GM12873 (cell line): ENCODE results near the gene SLC13A4.
A peak's percentile ranks its signal among the peaks of the same experiment; 100 is the strongest.

Source experiments
- TF ChIP-seq, protein P1 (sequence below): IDR thresholded peaks from 2 replicates; pipeline ENCODE4 v1.5.1; 2012; ENCODE audit warnings: low read depth, mild to moderate bottlenecking, moderate library complexity, low read length, control low read depth; ENCODE audit not compliant: insufficient read depth; ENCODE audit errors: missing control alignments

Gene SLC13A4

GRCh38 chr7:135672560-135673359, 55.2 kb downstream of the SLC13A4 start:
- TF ChIP-seq, protein P1, sequence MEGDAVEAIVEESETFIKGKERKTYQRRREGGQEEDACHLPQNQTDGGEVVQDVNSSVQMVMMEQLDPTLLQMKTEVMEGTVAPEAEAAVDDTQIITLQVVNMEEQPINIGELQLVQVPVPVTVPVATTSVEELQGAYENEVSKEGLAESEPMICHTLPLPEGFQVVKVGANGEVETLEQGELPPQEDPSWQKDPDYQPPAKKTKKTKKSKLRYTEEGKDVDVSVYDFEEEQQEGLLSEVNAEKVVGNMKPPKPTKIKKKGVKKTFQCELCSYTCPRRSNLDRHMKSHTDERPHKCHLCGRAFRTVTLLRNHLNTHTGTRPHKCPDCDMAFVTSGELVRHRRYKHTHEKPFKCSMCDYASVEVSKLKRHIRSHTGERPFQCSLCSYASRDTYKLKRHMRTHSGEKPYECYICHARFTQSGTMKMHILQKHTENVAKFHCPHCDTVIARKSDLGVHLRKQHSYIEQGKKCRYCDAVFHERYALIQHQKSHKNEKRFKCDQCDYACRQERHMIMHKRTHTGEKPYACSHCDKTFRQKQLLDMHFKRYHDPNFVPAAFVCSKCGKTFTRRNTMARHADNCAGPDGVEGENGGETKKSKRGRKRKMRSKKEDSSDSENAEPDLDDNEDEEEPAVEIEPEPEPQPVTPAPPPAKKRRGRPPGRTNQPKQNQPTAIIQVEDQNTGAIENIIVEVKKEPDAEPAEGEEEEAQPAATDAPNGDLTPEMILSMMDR, result peak; percentile 76

GRCh38 chr7:135670179-135670578, 57.8 kb downstream of the SLC13A4 start:
- TF ChIP-seq, protein P1, result no peak

GRCh38 chr7:135669774-135670173, 58.2 kb downstream of the SLC13A4 start:
- TF ChIP-seq, protein P1, result no peak

GRCh38 chr7:135666846-135667245, 61.1 kb downstream of the SLC13A4 start:
- TF ChIP-seq, protein P1, result no peak

DNA sequence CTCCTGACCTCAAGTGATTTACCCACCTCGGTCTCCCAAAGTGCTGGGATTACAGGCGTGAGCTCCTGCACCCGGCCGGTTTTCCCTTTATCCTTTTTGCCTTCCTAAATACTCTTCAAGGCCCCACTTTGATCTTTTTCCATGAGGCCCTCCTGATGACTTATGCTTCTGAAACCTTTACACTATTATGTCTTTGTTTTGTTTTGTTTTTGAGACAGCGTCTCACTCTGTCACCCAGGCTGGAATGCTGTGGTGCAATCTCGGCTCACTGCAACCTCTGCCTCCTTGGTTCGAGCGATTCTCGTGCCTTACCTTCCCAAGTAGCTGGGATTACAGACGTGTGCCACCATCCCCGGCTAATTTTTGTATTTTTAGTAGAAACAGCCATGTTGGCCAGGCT, 61.8 kb downstream of the SLC13A4 start:
- TF ChIP-seq, protein P1, result no peak

DNA sequence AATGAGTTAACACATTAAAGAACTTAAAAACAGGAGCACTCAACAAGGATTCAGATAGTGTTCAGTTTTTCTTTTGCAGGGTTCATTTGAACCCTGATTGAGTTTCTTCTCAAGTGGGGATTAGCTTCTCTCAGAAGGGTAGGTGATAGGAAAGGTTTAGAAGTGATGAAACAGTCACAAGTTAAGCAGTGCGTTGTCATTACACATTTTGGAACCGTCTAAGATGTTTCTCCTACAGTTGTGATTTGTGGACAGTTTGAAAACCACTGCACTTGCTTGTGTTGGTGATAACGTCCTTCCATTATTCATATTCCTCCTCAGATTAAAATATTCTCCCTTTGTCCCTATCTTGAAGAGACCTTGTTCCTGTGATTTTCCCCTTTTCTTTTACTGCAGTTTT, 62.9 kb downstream of the SLC13A4 start:
- TF ChIP-seq, protein P1, result no peak

GRCh38 chr7:135664046-135664589, 63.9 kb downstream of the SLC13A4 start:
- TF ChIP-seq, protein P1, result no peak
